ENCODE data around the gene PARP12.

The PARP12 gene

GRCh38 chr7:140035400-140036223 lies 27.1 kb downstream of the PARP12 start:
- DNase-seq (ENCODE audit: low read depth in 2 of 2) = no peak

GRCh38 chr7:140034421-140034820 lies 28.3 kb downstream of the PARP12 start:
- no peak for DNase-seq (ENCODE audit: low read depth in 2 of 2)

GRCh38 chr7:140033779-140034363 lies 28.9 kb downstream of the PARP12 start:
- DNase-seq (ENCODE audit: low read depth in 2 of 2) = no peak

- DNase-seq (ENCODE audit: low read depth in 2 of 2) = no peak
Measured at GRCh38 chr7:140033036-140033435, 29.7 kb downstream of the PARP12 start.

- DNase-seq (ENCODE audit: low read depth in 2 of 2) = no peak
Measured at GRCh38 chr7:140031364-140031763, 31.4 kb downstream of the PARP12 start.

GRCh38 chr7:140029072-140029471 lies 33.7 kb downstream of the PARP12 start:
- DNase-seq (ENCODE audit: low read depth in 2 of 2) = no peak

GRCh38 chr7:140028311-140028710 lies 34.4 kb downstream of the PARP12 start:
- DNase-seq (ENCODE audit: low read depth in 2 of 2) = no peak

GRCh38 chr7:140027858-140028257 lies 34.9 kb downstream of the PARP12 start:
- DNase-seq (ENCODE audit: low read depth in 2 of 2) = no peak

GRCh38 chr7:140026935-140027334 lies 35.8 kb downstream of the PARP12 start:
- DNase-seq (ENCODE audit: low read depth in 2 of 2) = no peak

- no peak for DNase-seq (ENCODE audit: low read depth in 2 of 2)
Measured at GRCh38 chr7:140025814-140026433, 36.8 kb downstream of the PARP12 start.

GRCh38 chr7:140025241-140025640 lies 37.5 kb downstream of the PARP12 start:
- no peak for DNase-seq (ENCODE audit: low read depth in 2 of 2)

- DNase-seq (ENCODE audit: low read depth in 2 of 2) = no peak
Measured at GRCh38 chr7:140024585-140024984, 38.2 kb downstream of the PARP12 start.

GRCh38 chr7:140023728-140024127 lies 39.0 kb downstream of the PARP12 start:
- no peak for DNase-seq (ENCODE audit: low read depth in 2 of 2)

- DNase-seq (ENCODE audit: low read depth in 2 of 2) = no peak
Measured at GRCh38 chr7:140022582-140023211, 40.1 kb downstream of the PARP12 start.

GRCh38 chr7:140021603-140022002 lies 41.1 kb downstream of the PARP12 start:
- no peak for DNase-seq (ENCODE audit: low read depth in 2 of 2)

GRCh38 chr7:140019606-140020005 lies 43.1 kb downstream of the PARP12 start:
- no peak for DNase-seq (ENCODE audit: low read depth in 2 of 2)

GRCh38 chr7:140019172-140019571 lies 43.6 kb downstream of the PARP12 start:
- DNase-seq (ENCODE audit: low read depth in 2 of 2) = no peak

- no peak for DNase-seq (ENCODE audit: low read depth in 2 of 2)
Measured at GRCh38 chr7:140018125-140019043, 44.4 kb downstream of the PARP12 start.

GRCh38 chr7:140017543-140017942 lies 45.2 kb downstream of the PARP12 start:
- no peak for DNase-seq (ENCODE audit: low read depth in 2 of 2)

- no peak for DNase-seq (ENCODE audit: low read depth in 2 of 2)
Measured at GRCh38 chr7:140017034-140017433, 45.7 kb downstream of the PARP12 start.

- no peak for DNase-seq (ENCODE audit: low read depth in 2 of 2)
Measured at GRCh38 chr7:140016540-140016939, 46.2 kb downstream of the PARP12 start.
